Osteocyte (in vitro differentiated cells): Measurements from ENCODE around the gene ZNF564. TPM values are rescaled to one million over a fixed set of nuclear protein-coding genes. Genes with fewer than 3 reads are reported as not detected.

Experiments used
- DNase-seq: peaks from one replicate; pipeline ENCODE4 v3.0.0; 2021; ENCODE audit warnings: mixed read lengths; ENCODE audit not compliant: unreplicated experiment; ENCODE audit errors: extremely low spot score
- H3K27ac Mint-ChIP-seq: one replicate; pipeline ENCODE4 v1.8.0; 2021; ENCODE audit warnings: mild to moderate bottlenecking, mixed read lengths; ENCODE audit not compliant: unreplicated experiment
- H3K27me3 Mint-ChIP-seq: one replicate; pipeline ENCODE4 v1.8.0; 2021; ENCODE audit warnings: mixed read lengths; ENCODE audit not compliant: unreplicated experiment
- H3K36me3 Mint-ChIP-seq: one replicate; pipeline ENCODE4 v1.8.0; 2021; ENCODE audit warnings: mixed read lengths; ENCODE audit not compliant: unreplicated experiment
- H3K4me1 Mint-ChIP-seq: one replicate; pipeline ENCODE4 v1.8.0; 2021; ENCODE audit warnings: mixed read lengths; ENCODE audit not compliant: unreplicated experiment
- H3K4me3 Mint-ChIP-seq: one replicate; pipeline ENCODE4 v1.8.0; 2021; ENCODE audit warnings: mild to moderate bottlenecking, moderate library complexity, mixed read lengths; ENCODE audit not compliant: unreplicated experiment
- H3K9me3 Mint-ChIP-seq: one replicate; pipeline ENCODE4 v1.8.0; 2021; ENCODE audit warnings: mixed read lengths; ENCODE audit not compliant: unreplicated experiment
- total RNA-seq: library from RNA; stranded (reverse); gene quantifications from 2 replicates; pipeline ENCODE4 v1.2.1, GENCODE V29; 2021
- TF ChIP-seq, protein P1 (sequence below): fragments of 200-600 bp; sonication (generic); IDR thresholded peaks from 2 replicates; pipeline ENCODE4 v1.5.0; 2021; ENCODE audit warnings: antibody characterized with exemption, mild to moderate bottlenecking, moderate library complexity

Gene ZNF564
- total RNA-seq, 1 donor from 2014 or later, result 10.7 TPM

DNA sequence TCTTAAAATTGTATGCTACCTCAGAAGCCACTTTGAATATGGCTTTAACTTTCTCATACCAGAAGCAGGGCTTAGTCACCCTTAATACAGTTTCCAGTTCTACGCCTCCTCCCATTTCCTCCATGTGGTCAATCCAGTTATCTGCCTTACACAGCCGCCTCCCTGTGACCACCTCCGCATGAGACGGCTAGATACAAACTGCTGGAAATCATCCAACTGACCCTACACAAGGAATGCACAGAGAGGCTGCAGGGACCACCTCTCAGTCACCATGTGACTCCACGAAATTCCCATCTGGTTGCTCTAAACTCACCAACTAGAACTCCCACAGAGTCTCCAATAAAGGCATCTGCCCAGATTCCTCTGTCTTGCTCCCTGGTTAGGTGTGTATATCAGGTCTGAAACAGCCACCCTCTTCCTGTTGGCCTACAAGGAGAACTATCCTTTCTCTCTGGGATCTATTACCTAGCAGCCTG, 6.8 kb downstream of the ZNF564 start:
- Mint-ChIP-seq H3K36me3 (peaks cover 56% of the 10 kb centered on the region), H3K4me1 (peaks cover 8% of the 10 kb centered on the region), H3K4me3 (no peak overlapping the region), H3K27ac (no peak overlapping the region), H3K27me3 (no peaks in the 10 kb centered on the region), H3K9me3 (peaks cover 25% of the 10 kb centered on the region)
- TF ChIP-seq, protein P1, sequence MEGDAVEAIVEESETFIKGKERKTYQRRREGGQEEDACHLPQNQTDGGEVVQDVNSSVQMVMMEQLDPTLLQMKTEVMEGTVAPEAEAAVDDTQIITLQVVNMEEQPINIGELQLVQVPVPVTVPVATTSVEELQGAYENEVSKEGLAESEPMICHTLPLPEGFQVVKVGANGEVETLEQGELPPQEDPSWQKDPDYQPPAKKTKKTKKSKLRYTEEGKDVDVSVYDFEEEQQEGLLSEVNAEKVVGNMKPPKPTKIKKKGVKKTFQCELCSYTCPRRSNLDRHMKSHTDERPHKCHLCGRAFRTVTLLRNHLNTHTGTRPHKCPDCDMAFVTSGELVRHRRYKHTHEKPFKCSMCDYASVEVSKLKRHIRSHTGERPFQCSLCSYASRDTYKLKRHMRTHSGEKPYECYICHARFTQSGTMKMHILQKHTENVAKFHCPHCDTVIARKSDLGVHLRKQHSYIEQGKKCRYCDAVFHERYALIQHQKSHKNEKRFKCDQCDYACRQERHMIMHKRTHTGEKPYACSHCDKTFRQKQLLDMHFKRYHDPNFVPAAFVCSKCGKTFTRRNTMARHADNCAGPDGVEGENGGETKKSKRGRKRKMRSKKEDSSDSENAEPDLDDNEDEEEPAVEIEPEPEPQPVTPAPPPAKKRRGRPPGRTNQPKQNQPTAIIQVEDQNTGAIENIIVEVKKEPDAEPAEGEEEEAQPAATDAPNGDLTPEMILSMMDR, result no peak
- no peak for DNase-seq

DNA sequence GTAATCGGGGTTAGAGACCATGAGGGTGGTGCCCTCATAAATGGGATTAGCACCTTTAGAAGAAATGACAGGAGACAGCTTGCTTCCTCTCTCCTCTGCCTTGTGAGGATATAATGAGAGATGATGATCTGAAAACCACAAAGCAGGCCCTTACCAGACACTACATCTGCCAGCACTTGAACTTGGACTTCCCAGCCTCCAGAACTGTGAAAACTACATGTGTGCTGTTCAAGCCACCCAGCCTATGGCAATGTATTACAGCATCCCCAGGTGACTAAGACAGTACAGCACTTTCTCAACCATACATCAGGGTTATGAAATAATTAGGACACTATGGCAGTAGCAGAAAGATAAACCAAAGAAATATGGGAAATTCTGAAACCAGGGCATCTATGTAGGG, 7.4 kb downstream of the ZNF564 start:
- peaks cover 25% of the 10 kb centered on the region for H3K9me3 Mint-ChIP-seq
- no peaks in the 10 kb centered on the region for H3K27me3 Mint-ChIP-seq
- peaks cover 52% of the 10 kb centered on the region for H3K36me3 Mint-ChIP-seq
- TF ChIP-seq, protein P1, result no peak
- H3K4me1 Mint-ChIP-seq, result peaks cover 3% of the 10 kb centered on the region
- no peak overlapping the region for H3K27ac Mint-ChIP-seq
- H3K4me3 Mint-ChIP-seq, result no peak overlapping the region
- no peak for DNase-seq

DNA sequence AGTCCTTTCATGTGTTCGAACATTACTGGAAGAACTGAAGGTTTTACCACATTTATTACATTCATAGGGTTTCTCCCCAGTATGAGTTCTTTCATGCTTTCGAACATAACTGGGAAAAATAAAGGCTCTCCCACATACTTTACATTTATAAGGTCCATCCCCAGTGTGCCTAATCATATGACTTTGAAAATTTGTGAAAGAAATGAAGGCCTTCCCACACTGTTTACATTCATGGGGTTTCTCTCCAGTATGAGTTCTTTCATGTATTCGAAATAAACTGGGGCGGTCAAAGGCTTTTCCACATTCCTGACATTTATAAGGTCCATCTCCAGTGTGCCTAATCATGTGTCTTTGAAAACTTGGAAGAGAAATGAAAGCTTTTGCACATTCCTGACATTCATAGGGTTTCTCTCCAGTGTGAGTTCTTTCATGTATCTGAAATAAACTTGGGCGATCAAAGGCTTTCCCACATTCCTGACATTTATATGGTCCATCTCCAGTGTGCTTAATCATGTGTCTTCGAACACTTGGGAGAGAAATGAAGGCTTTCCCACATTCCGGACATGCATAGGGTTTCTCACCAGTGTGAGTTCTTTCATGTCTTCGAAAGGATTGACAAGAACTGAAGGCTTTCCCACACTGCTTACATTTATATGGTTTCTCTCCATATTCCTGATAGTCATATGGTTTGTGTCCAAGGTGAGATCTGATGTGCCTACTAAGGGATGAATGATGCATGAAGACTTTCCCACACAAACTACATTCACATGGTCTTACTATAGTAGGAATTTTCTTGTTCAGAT, 24.0 kb downstream of the ZNF564 start:
- no peak for DNase-seq
- H3K4me1 Mint-ChIP-seq, result no peaks in the 10 kb centered on the region
- peak overlapping the region; percentile 40 for H3K27ac Mint-ChIP-seq
- no peak overlapping the region for H3K4me3 Mint-ChIP-seq
- peaks cover 43% of the 10 kb centered on the region for H3K9me3 Mint-ChIP-seq
- no peaks in the 10 kb centered on the region for H3K27me3 Mint-ChIP-seq
- TF ChIP-seq, protein P1, result no peak
- peaks cover 85% of the 10 kb centered on the region for H3K36me3 Mint-ChIP-seq

DNA sequence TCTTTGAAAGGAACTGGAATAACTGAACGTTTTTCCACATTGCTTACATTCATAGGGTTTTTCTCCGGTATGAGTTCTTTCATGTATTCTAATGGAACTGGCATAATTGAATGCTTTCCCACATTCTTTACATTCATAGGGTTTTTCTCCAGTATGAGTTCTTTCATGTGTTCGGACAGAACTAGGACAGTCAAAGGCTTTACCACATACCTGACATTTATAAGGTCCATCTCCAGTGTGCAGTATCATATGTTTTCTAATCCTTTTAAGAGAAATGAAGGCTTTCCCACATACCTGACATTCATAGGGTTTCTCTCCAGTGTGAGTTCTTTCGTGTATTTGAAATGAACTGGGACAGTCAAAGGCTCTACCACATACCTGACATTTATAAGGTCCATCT, 24.7 kb downstream of the ZNF564 start:
- Mint-ChIP-seq H3K27ac (no peak overlapping the region), H3K9me3 (peaks cover 44% of the 10 kb centered on the region), H3K4me3 (no peak overlapping the region), H3K36me3 (peaks cover 86% of the 10 kb centered on the region), H3K4me1 (no peaks in the 10 kb centered on the region), H3K27me3 (no peaks in the 10 kb centered on the region)
- TF ChIP-seq, protein P1, result no peak
- DNase-seq, result no peak

DNA sequence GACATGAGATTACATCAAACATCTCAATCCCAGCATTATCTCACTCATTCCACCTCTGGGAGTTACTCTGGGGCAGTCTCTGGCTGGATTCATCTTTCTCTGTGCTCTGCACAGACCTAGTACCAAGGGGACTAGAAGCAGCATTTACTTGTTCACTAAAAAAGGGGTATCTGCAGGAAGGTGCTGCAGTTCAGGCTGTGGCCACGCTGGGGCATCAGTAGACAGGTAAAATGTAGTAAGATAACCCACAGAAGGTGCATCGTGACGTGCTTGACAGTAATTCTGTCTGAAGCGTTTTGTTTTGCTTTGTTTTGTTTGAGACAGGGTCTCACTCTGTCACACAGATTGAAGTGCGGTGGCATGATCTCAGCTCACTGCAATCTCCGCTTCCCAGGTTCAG, 29.3 kb downstream of the ZNF564 start:
- no peaks in the 10 kb centered on the region for H3K27me3 Mint-ChIP-seq
- H3K4me3 Mint-ChIP-seq, result no peak overlapping the region
- H3K36me3 Mint-ChIP-seq, result peaks cover 71% of the 10 kb centered on the region
- H3K4me1 Mint-ChIP-seq, result no peaks in the 10 kb centered on the region
- TF ChIP-seq, protein P1, result no peak
- DNase-seq, result no peak
- H3K27ac Mint-ChIP-seq, result no peak overlapping the region
- peaks cover 42% of the 10 kb centered on the region for H3K9me3 Mint-ChIP-seq
